Rectal smooth muscle tissue (tissue), 1 donor: ENCODE measurements around the gene KIF17.

Experiments
- H3K27ac ChIP-seq: one replicate; pipeline ENCODE4 v1.7.0; 2013; ENCODE audit warnings: low read depth, low read length, inconsistent platforms
- H3K27me3 ChIP-seq: one replicate; pipeline ENCODE4 v1.7.0; 2013; ENCODE audit warnings: low read length; ENCODE audit not compliant: control insufficient read depth, insufficient read depth
- H3K36me3 ChIP-seq: one replicate; pipeline ENCODE4 v1.7.0; 2013; ENCODE audit warnings: low read length; ENCODE audit not compliant: control insufficient read depth, insufficient read depth
- H3K4me1 ChIP-seq: one replicate; pipeline ENCODE4 v1.7.0; 2013; ENCODE audit warnings: low read length; ENCODE audit not compliant: control insufficient read depth, insufficient read depth
- H3K4me3 ChIP-seq: one replicate; pipeline ENCODE4 v1.7.0; 2013; ENCODE audit warnings: low read length
- H3K9ac ChIP-seq: one replicate; pipeline ENCODE4 v1.7.0; 2013; ENCODE audit warnings: low read length

Gene KIF17

GRCh38 chr1:20666804-20667203 lies 51.0 kb downstream of the KIF17 start:
- Histone ChIP-seq H3K27me3 (no peaks in the 10 kb centered on the region), H3K4me1 (peaks cover 4% of the 10 kb centered on the region), H3K27ac (no peak overlapping the region), H3K36me3 (no peaks in the 10 kb centered on the region), H3K9ac (no peak overlapping the region), H3K4me3 (no peak overlapping the region)

GRCh38 chr1:20666146-20666545 lies 51.7 kb downstream of the KIF17 start:
- Histone ChIP-seq H3K4me3 (no peak overlapping the region), H3K36me3 (no peaks in the 10 kb centered on the region), H3K27ac (no peak overlapping the region), H3K9ac (no peak overlapping the region), H3K4me1 (peaks cover 4% of the 10 kb centered on the region), H3K27me3 (no peaks in the 10 kb centered on the region)

GRCh38 chr1:20665726-20666125 lies 52.1 kb downstream of the KIF17 start:
- H3K4me1 ChIP-seq, result peaks cover 4% of the 10 kb centered on the region
- H3K27ac ChIP-seq, result no peak overlapping the region
- no peak overlapping the region for H3K4me3 ChIP-seq

GRCh38 chr1:20663969-20664715 lies 53.7 kb downstream of the KIF17 start:
- no peak overlapping the region for H3K27ac ChIP-seq
- no peak overlapping the region for H3K4me3 ChIP-seq

More at GRCh38 chr1:20665726-20666125, 52.1 kb downstream of the KIF17 start:
- Histone ChIP-seq H3K9ac (no peak overlapping the region), H3K27me3 (no peaks in the 10 kb centered on the region), H3K36me3 (no peaks in the 10 kb centered on the region)

GRCh38 chr1:20663365-20663764 lies 54.4 kb downstream of the KIF17 start:
- no peak overlapping the region for H3K27ac ChIP-seq
- no peak overlapping the region for H3K4me3 ChIP-seq
- H3K9ac ChIP-seq, result no peak overlapping the region
- H3K27me3 ChIP-seq, result no peaks in the 10 kb centered on the region
- H3K4me1 ChIP-seq, result peaks cover 11% of the 10 kb centered on the region
- H3K36me3 ChIP-seq, result no peaks in the 10 kb centered on the region

More at GRCh38 chr1:20663969-20664715, 53.7 kb downstream of the KIF17 start:
- Histone ChIP-seq H3K4me1 (peaks cover 11% of the 10 kb centered on the region), H3K36me3 (no peaks in the 10 kb centered on the region), H3K9ac (no peak overlapping the region), H3K27me3 (no peaks in the 10 kb centered on the region)

- peaks cover 11% of the 10 kb centered on the region for H3K4me1 ChIP-seq
- no peaks in the 10 kb centered on the region for H3K27me3 ChIP-seq
- H3K36me3 ChIP-seq, result peaks cover 6% of the 10 kb centered on the region
- H3K9ac ChIP-seq, result peak overlapping the region; percentile 35
- peak overlapping the region; percentile 83 for H3K4me3 ChIP-seq
- H3K27ac ChIP-seq, result peak overlapping the region; percentile 84
Observed at GRCh38 chr1:20662110-20662475, 55.7 kb downstream of the KIF17 start.

- Histone ChIP-seq H3K4me1 (peaks cover 11% of the 10 kb centered on the region), H3K4me3 (peak within 1 kb of the TSS; percentile 94), H3K27ac (peak within 1 kb of the TSS; percentile 84), H3K9ac (peak within 1 kb of the TSS; percentile 59), H3K36me3 (peaks cover 6% of the 10 kb centered on the region), H3K27me3 (no peaks in the 10 kb centered on the region)
Observed at GRCh38 chr1:20661207-20662109, 56.3 kb downstream of the KIF17 start, which contains the start of gene DDOST. DDOST (minus strand) TSS chr1:20661369; CDS start chr1:20661350, 19 bp downstream.

GRCh38 chr1:20660847-20661206 lies 57.0 kb downstream of the KIF17 start:
- Histone ChIP-seq H3K9ac (peak overlapping the region; percentile 59), H3K4me1 (peaks cover 11% of the 10 kb centered on the region), H3K4me3 (peak overlapping the region; percentile 94), H3K27me3 (no peaks in the 10 kb centered on the region), H3K27ac (peak overlapping the region; percentile 50), H3K36me3 (peaks cover 13% of the 10 kb centered on the region)

- Histone ChIP-seq H3K4me3 (peak overlapping the region; percentile 94), H3K27me3 (no peaks in the 10 kb centered on the region), H3K4me1 (peaks cover 11% of the 10 kb centered on the region), H3K36me3 (peaks cover 17% of the 10 kb centered on the region), H3K9ac (peak overlapping the region; percentile 59), H3K27ac (no peak overlapping the region)
Observed at GRCh38 chr1:20660363-20660762, 57.4 kb downstream of the KIF17 start.

GRCh38 chr1:20658166-20658915 lies 59.5 kb downstream of the KIF17 start:
- Histone ChIP-seq H3K9ac (no peak overlapping the region), H3K4me3 (no peak overlapping the region), H3K27me3 (no peaks in the 10 kb centered on the region), H3K36me3 (peaks cover 33% of the 10 kb centered on the region), H3K4me1 (peaks cover 11% of the 10 kb centered on the region), H3K27ac (no peak overlapping the region)

GRCh38 chr1:20657024-20657423 lies 60.8 kb downstream of the KIF17 start:
- Histone ChIP-seq H3K4me3 (no peak overlapping the region), H3K27me3 (no peaks in the 10 kb centered on the region), H3K4me1 (peaks cover 8% of the 10 kb centered on the region), H3K27ac (no peak overlapping the region), H3K9ac (no peak overlapping the region), H3K36me3 (peaks cover 44% of the 10 kb centered on the region)

GRCh38 chr1:20654104-20654690 lies 63.6 kb downstream of the KIF17 start:
- Histone ChIP-seq H3K36me3 (peaks cover 51% of the 10 kb centered on the region), H3K9ac (no peak overlapping the region), H3K4me1 (no peaks in the 10 kb centered on the region), H3K27me3 (no peaks in the 10 kb centered on the region), H3K4me3 (no peak overlapping the region), H3K27ac (no peak overlapping the region)
